Measurements from ENCODE around the gene RPRM.
"Not testable (repeated sequence)": the region's sequence is repeated elsewhere in the genome, so short reads cannot be mapped to it uniquely, and the experiment has no call there.

RPRM gene

GRCh38 chr2:153461453-153461852 is 17.1 kb downstream of the RPRM start:
- no peak for DNase-seq (ENCODE audit: low spot score)

GRCh38 chr2:153455861-153456260 is 22.7 kb downstream of the RPRM start:
- DNase-seq (ENCODE audit: low spot score), result no peak

GRCh38 chr2:153455403-153455802 is 23.2 kb downstream of the RPRM start:
- DNase-seq (ENCODE audit: low spot score), result no peak

- no peak for DNase-seq (ENCODE audit: low spot score)
These were observed 27.0 kb downstream of the RPRM start for GRCh38 chr2:153451611-153452010.

GRCh38 chr2:153443106-153443505 is 35.5 kb downstream of the RPRM start:
- DNase-seq (ENCODE audit: low spot score), result no peak

- DNase-seq (ENCODE audit: low spot score), result not testable (repeated sequence)
These were observed 35.9 kb downstream of the RPRM start for GRCh38 chr2:153442616-153443015.

- DNase-seq (ENCODE audit: low spot score), result not testable (repeated sequence)
These were observed 38.5 kb downstream of the RPRM start for GRCh38 chr2:153440090-153440489.

GRCh38 chr2:153433403-153433802 is 45.2 kb downstream of the RPRM start:
- DNase-seq (ENCODE audit: low spot score), result no peak

- DNase-seq (ENCODE audit: low spot score), result no peak
These were observed 46.2 kb downstream of the RPRM start for GRCh38 chr2:153432381-153432780.

- DNase-seq (ENCODE audit: low spot score), result no peak
These were observed 47.4 kb downstream of the RPRM start for GRCh38 chr2:153431114-153431513.

Small RNA genes lying within 50 kb of the gene (small RNA-seq; reads per million reads assigned to genes)
- gene RF00275, result 0 reads per million in 2 experiments
